ENCODE measurements around the gene LPIN3.

The LPIN3 gene

DNA sequence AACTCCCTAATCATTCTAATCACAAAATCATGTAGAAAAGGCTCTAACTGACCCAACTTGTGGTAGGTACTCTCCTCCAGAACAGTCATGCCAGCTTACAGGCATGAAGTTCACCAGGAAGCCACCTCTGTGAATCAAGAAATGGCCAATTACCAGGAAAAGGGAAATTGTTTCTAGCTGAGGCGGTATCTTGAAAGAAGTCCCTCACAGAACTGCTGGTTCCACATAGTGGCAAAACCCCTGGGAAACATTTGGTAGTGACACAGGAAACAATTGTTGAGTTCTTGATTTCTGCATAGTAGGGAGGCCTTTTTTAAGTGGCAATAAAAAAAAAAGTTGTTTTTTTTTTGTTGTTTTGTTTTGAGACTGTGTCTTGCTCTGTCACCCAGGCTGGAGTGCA is 19.6 kb upstream of the LPIN3 start:
- TF ChIP-seq, protein P1, sequence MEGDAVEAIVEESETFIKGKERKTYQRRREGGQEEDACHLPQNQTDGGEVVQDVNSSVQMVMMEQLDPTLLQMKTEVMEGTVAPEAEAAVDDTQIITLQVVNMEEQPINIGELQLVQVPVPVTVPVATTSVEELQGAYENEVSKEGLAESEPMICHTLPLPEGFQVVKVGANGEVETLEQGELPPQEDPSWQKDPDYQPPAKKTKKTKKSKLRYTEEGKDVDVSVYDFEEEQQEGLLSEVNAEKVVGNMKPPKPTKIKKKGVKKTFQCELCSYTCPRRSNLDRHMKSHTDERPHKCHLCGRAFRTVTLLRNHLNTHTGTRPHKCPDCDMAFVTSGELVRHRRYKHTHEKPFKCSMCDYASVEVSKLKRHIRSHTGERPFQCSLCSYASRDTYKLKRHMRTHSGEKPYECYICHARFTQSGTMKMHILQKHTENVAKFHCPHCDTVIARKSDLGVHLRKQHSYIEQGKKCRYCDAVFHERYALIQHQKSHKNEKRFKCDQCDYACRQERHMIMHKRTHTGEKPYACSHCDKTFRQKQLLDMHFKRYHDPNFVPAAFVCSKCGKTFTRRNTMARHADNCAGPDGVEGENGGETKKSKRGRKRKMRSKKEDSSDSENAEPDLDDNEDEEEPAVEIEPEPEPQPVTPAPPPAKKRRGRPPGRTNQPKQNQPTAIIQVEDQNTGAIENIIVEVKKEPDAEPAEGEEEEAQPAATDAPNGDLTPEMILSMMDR (IDR thresholded peaks at IDR 0.05; ENCODE audit: low read depth, low read length, missing control alignments) = no peak
- DNase-seq (ENCODE audit: extremely low read depth, low read depth) = no peak
- no peak overlapping the region for H3K4me3 ChIP-seq (replicated peaks; ENCODE audit: low read depth, low read length)

DNA sequence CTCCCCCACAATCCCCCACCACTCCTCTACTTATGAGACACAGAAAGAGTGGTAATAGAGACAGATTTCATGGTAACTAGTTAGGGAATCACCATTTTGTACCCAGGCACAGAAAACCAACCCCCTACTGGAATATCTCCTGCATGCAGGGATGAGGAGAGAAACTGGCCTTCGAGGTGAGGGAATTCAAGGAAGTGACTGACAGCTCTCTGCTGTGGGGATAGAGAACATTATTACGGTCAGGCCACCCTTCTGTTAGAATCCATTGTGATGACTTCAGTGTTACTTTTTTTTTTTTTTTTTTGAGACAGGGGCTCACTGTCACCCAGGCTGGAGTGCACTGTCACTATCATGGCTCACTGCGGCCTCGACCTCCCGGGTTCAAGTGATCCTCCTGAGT is 13.4 kb upstream of the LPIN3 start:
- DNase-seq (ENCODE audit: extremely low read depth, low read depth) = no peak
- no peak overlapping the region for H3K4me3 ChIP-seq (replicated peaks; ENCODE audit: low read depth, low read length)
- TF ChIP-seq, protein P1 (IDR thresholded peaks at IDR 0.05; ENCODE audit: low read depth, low read length, missing control alignments) = no peak

DNA sequence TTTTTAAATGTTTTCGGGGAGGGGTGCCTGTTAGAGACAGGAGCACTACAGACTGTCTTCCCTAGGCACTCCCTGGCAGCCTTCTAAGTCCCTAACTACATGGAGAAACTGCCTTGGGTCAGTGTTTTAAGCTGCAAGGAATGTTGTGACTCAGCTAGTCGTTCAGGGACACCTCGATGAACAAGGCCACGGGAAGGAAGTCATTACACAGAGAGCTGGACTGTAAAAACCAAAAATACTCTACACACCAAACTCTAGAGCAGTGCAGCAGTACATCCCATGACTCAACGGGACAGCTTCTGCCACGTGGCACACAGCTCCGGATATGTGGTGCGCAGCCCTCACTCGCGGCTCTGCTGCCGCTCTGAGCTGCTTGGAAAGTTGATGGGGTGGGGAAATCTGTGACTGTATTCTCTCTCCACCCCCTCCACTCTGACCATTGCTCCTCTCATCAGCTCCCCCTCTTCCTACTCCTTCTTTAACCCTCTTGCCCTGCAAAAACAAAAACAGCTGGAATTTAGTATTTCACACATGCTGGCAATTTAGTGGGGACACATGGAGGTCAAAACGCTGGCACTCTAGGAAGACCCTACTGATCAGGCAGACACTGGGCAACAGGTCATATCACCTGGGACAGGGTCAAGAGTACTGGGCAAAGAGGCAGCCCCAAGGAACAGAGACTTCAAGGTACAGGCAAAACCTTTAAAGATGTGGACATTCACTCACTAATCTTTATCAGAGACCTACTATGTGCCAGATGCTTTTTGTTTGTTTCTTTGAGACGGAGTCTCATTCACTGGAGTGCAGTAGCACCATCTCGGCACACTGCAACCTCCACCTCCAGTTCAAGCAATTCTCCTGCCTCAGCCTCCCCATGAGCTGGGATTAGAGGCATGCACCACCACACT is 10.9 kb upstream of the LPIN3 start:
- peak; percentile 97 for DNase-seq (ENCODE audit: extremely low read depth, low read depth)
- TF ChIP-seq, protein P1 (IDR thresholded peaks at IDR 0.05; ENCODE audit: low read depth, low read length, missing control alignments) = no peak
- no peak overlapping the region for H3K4me3 ChIP-seq (replicated peaks; ENCODE audit: low read depth, low read length)

DNA sequence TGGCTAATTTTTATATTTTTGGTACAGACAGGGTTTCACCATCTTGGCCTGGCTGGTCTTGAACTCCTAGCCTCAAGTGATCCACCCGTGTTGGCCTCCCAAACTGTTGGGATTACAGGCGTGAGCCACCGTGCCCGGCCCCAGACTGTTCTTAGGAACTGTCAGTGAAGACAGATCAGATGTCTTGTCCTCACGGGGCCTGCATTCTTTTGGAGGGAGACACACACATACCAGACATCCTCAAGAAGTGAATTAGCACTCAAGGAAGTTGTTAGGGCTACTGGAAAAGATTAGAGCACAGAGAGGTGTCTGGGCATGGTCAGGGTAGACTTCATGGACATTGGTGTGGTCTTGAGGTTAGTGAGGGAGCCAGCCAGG is 10.3 kb upstream of the LPIN3 start:
- TF ChIP-seq, protein P1 (IDR thresholded peaks at IDR 0.05; ENCODE audit: low read depth, low read length, missing control alignments) = no peak
- H3K4me3 ChIP-seq (replicated peaks; ENCODE audit: low read depth, low read length) = no peak overlapping the region

DNA sequence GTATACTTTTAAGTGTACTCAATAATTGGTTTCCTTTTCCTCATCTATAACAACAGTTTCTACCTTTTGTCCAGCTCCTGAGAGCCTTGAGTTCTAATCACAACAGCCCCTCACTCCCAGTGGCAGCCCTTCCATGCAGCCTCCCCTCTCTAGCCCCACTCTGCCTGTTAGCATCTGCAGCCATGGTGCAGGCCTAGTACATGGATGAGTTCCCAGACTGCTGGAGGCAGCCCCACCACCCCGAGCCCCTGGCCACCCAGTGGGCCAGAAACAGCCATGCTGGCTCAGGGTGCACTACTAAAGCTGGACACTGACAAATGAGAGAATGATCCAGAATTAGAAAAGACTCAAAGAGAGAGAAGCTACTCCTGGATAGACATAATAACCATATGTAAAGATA is 9.7 kb upstream of the LPIN3 start:
- H3K4me3 ChIP-seq (replicated peaks; ENCODE audit: low read depth, low read length) = no peak overlapping the region
- DNase-seq (ENCODE audit: extremely low read depth, low read depth) = no peak
- TF ChIP-seq, protein P1 (IDR thresholded peaks at IDR 0.05; ENCODE audit: low read depth, low read length, missing control alignments) = no peak

More for the DNA sequence above, 10.3 kb upstream of the LPIN3 start:
- DNase-seq (ENCODE audit: extremely low read depth, low read depth) = no peak

DNA sequence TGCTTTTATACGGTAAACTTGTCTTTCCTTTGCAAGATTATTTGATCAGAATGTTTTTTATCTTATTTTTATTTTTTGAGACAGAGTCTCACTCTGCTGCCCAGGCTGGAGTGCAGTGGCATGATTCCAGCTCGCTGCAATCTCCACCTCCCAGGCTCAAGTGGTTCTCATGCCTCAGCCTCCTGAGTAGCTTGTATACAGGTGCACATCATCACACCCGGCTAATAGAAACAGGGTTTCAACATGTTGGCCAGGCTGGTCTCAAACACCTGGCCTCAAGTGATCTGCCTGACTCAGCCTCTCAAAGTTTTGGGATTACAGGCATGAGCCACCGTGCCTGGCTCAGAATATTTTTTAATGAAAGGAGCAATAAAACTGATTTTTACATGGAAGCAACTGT is 8.9 kb upstream of the LPIN3 start:
- H3K4me3 ChIP-seq (replicated peaks; ENCODE audit: low read depth, low read length) = no peak overlapping the region
- TF ChIP-seq, protein P1 (IDR thresholded peaks at IDR 0.05; ENCODE audit: low read depth, low read length, missing control alignments) = no peak
- no peak for DNase-seq (ENCODE audit: extremely low read depth, low read depth)

All from HFF-Myc (cell line).